DND-41 (cell line): ENCODE results near the gene CELA1.
A peak's percentile ranks its signal among the peaks of the same experiment; 100 is the strongest.

Experiments used
- ATAC-seq: fragments of 200-7000 bp; cut with Tn5 transposase; 3 replicates; pipeline ENCODE4 v1.9.1; 2021; ENCODE audit warnings: low read depth; ENCODE audit not compliant: insufficient read depth
- DNase-seq: peaks from one replicate; pipeline ENCODE4 v3.0.0-alpha.2; 2020
- H2AFZ ChIP-seq: 2 replicates; pipeline ENCODE4 v1.6.0; 2012; ENCODE audit warnings: low read depth, low read length
- H3K27ac ChIP-seq: 2 replicates; pipeline ENCODE4 v1.5.1; 2012; ENCODE audit warnings: low read length, inconsistent platforms
- H3K27me3 ChIP-seq: fragments of 200-600 bp; sonication (generic); 2 replicates; pipeline ENCODE4 v1.6.0; 2012; ENCODE audit warnings: low read length, mild to moderate bottlenecking, inconsistent platforms; ENCODE audit not compliant: insufficient read depth, poor library complexity
- H3K36me3 ChIP-seq: 2 replicates; pipeline ENCODE4 v1.5.1; 2012; ENCODE audit warnings: low read length, inconsistent platforms; ENCODE audit not compliant: insufficient read depth
- H3K4me1 ChIP-seq: 2 replicates; pipeline ENCODE4 v1.5.1; 2012; ENCODE audit warnings: mild to moderate bottlenecking, low read length; ENCODE audit not compliant: insufficient read depth
- H3K4me2 ChIP-seq: 2 replicates; pipeline ENCODE4 v1.6.0; 2012; ENCODE audit warnings: mild to moderate bottlenecking, moderate library complexity, low read length, inconsistent platforms; ENCODE audit not compliant: insufficient read depth
- H3K4me3 ChIP-seq, 2 experiments: fragments of 200-600 bp in 1 of 2; shearing (Covaris generic) in 1 of 2; 2 replicates each; pipeline ENCODE4 v1.5.1; 2012 to 2016; ENCODE audit warnings: inconsistent platforms in 2 of 2, low read length in 2 of 2, mild to moderate bottlenecking in 2 of 2, low read depth in 1 of 2, moderate library complexity in 1 of 2
- H3K79me2 ChIP-seq: 2 replicates; pipeline ENCODE4 v1.6.0; 2012; ENCODE audit warnings: low read length, inconsistent platforms; ENCODE audit not compliant: insufficient read depth
- H3K9ac ChIP-seq: 2 replicates; pipeline ENCODE4 v1.6.0; 2012; ENCODE audit warnings: low read depth, mild to moderate bottlenecking, inconsistent platforms, low read length, moderate library complexity
- H3K9me3 ChIP-seq: 2 replicates; pipeline ENCODE4 v1.5.1; 2012; ENCODE audit warnings: low read length, moderate library complexity, mild to moderate bottlenecking, inconsistent platforms; ENCODE audit not compliant: insufficient read depth, severe bottlenecking
- H4K20me1 ChIP-seq: 2 replicates; pipeline ENCODE4 v1.6.0; 2012; ENCODE audit warnings: low read length; ENCODE audit not compliant: insufficient read depth
- EZH2 ChIP-seq: IDR thresholded peaks from 3 replicates; pipeline ENCODE4 v1.6.1; 2012; ENCODE audit warnings: borderline replicate concordance, low read depth, mild to moderate bottlenecking, moderate library complexity, low read length, inconsistent platforms; ENCODE audit not compliant: severe bottlenecking
- TF ChIP-seq, protein P1 (sequence below): IDR thresholded peaks from 2 replicates; pipeline ENCODE4 v1.5.1; 2012; ENCODE audit warnings: borderline replicate concordance, low read length, moderate library complexity, mild to moderate bottlenecking; ENCODE audit not compliant: poor library complexity, severe bottlenecking; ENCODE audit errors: extremely low read depth

CELA1 gene

DNA sequence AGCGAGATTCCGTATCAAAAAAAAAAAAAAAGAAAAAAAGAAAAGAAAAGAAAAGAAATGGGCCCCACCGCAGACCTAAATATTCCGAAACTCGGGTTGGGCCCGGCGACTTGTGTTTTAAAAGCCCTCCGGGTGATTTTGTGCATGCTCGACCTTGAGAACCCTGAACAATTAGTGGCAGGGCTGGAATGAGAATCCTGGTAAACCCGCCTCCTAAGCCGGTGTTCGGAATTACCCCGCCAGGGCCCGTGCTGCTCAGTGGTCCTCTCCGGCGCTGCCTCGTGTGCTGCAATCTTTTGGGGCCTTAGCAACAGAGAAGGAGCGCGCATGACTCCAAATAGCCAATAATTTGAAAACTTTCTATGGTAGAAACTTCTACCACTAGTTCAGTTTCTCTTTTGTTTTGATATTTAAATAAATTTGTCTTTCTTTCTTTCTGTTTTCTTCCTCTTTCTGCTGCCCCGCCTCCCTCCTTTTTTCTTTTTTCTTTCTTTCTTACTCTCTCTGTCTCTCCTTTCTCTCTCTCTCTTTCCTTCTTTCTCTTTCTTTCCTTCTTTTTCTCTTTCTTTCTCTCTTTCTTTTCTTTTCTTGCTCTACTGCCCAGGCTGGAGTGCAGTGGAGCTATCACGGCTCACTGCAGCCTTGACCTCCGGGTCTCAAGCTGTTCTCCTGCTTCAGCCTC, 46.2 kb upstream of the CELA1 start:
- peak overlapping the region; percentile 58 for H3K27ac ChIP-seq
- H3K4me3 ChIP-seq = peak overlapping the region in 1 of 2 experiments; percentile 90; a peak in 3 of 4 replicates
- H3K4me1 ChIP-seq = peaks cover 77% of the 10 kb centered on the region
- peak overlapping the region; percentile 95 for H3K4me2 ChIP-seq
- peak overlapping the region; percentile 30; the same call in 1 of the 2 replicates for H2AFZ ChIP-seq
- no peaks in the 10 kb centered on the region for H4K20me1 ChIP-seq
- DNase-seq (peak; percentile 72), ATAC-seq (0 out of 3 replicates have a peak, but pooled peaks have one; percentile 11)
- no peak for TF ChIP-seq EZH2
- 0 out of 2 replicates have a peak, but pooled peaks cover 3% of the 10 kb centered on the region for H3K36me3 ChIP-seq
- H3K79me2 ChIP-seq = peaks cover 31% of the 10 kb centered on the region
- H3K9ac ChIP-seq = peak overlapping the region; percentile 75
- no peaks in the 10 kb centered on the region for H3K9me3 ChIP-seq
- H3K27me3 ChIP-seq = no peaks in the 10 kb centered on the region

- H3K27me3 ChIP-seq = no peaks in the 10 kb centered on the region
- TF ChIP-seq, protein P1, sequence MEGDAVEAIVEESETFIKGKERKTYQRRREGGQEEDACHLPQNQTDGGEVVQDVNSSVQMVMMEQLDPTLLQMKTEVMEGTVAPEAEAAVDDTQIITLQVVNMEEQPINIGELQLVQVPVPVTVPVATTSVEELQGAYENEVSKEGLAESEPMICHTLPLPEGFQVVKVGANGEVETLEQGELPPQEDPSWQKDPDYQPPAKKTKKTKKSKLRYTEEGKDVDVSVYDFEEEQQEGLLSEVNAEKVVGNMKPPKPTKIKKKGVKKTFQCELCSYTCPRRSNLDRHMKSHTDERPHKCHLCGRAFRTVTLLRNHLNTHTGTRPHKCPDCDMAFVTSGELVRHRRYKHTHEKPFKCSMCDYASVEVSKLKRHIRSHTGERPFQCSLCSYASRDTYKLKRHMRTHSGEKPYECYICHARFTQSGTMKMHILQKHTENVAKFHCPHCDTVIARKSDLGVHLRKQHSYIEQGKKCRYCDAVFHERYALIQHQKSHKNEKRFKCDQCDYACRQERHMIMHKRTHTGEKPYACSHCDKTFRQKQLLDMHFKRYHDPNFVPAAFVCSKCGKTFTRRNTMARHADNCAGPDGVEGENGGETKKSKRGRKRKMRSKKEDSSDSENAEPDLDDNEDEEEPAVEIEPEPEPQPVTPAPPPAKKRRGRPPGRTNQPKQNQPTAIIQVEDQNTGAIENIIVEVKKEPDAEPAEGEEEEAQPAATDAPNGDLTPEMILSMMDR = no peak
- TF ChIP-seq EZH2 = no peak
- peaks cover 89% of the 10 kb centered on the region for H3K4me1 ChIP-seq
- H2AFZ ChIP-seq = peak within 1 kb of the TSS; percentile 90
- peak within 1 kb of the TSS; percentile 59 to 90; a peak in 3 of 4 replicates for H3K4me3 ChIP-seq
- ATAC-seq (peak; percentile 68), DNase-seq (peak; percentile 86)
- 0 out of 2 replicates have a peak, but pooled peaks cover 3% of the 10 kb centered on the region for H3K36me3 ChIP-seq
- no peaks in the 10 kb centered on the region for H4K20me1 ChIP-seq
- peak within 1 kb of the TSS; percentile 75 for H3K9ac ChIP-seq
- no peaks in the 10 kb centered on the region for H3K9me3 ChIP-seq
- H3K27ac ChIP-seq = peak within 1 kb of the TSS; percentile 94
- peaks cover 38% of the 10 kb centered on the region for H3K79me2 ChIP-seq
- peak within 1 kb of the TSS; percentile 95 for H3K4me2 ChIP-seq
Measured at GRCh38 chr12:51391283-51392123, 45.0 kb upstream of the CELA1 start, which contains the start of gene GALNT6. GALNT6 (minus strand) TSS chr12:51391406; CDS start chr12:51379781, 11,625 bp downstream.

GRCh38 chr12:51390891-51391282, 44.4 kb upstream of the CELA1 start:
- H3K4me1 ChIP-seq = peaks cover 95% of the 10 kb centered on the region

More at GRCh38 chr12:51390891-51391282, 44.4 kb upstream of the CELA1 start:
- TF ChIP-seq, protein P1 = no peak
- TF ChIP-seq EZH2 = no peak
- 0 out of 2 replicates have a peak, but pooled peaks cover 3% of the 10 kb centered on the region for H3K36me3 ChIP-seq
- H3K4me3 ChIP-seq = peak overlapping the region; percentile 59 to 90; a peak in 3 of 4 replicates
- no peaks in the 10 kb centered on the region for H3K9me3 ChIP-seq
- H3K4me2 ChIP-seq = peak overlapping the region; percentile 95
- H2AFZ ChIP-seq = peak overlapping the region; percentile 90
- H4K20me1 ChIP-seq = no peaks in the 10 kb centered on the region
- ATAC-seq (no peak; the same call in 2 of the 3 replicates), DNase-seq (no peak)
- peaks cover 39% of the 10 kb centered on the region for H3K79me2 ChIP-seq
- H3K27me3 ChIP-seq = no peaks in the 10 kb centered on the region
- H3K9ac ChIP-seq = peak overlapping the region; percentile 75
- peak overlapping the region; percentile 94 for H3K27ac ChIP-seq
